Osteoblast (primary cell): ENCODE measurements around the gene SGK1. TPM values are rescaled to one million over a fixed set of nuclear protein-coding genes. Genes with fewer than 3 reads are reported as not detected.
"Not testable (repeated sequence)": the region's sequence is repeated elsewhere in the genome, so short reads cannot be mapped to it uniquely, and the experiment has no call there.

Source experiments
- DNase-seq: peaks from one replicate; pipeline ENCODE4 v3.0.0; 2011; ENCODE audit warnings: low spot score, mixed read lengths; ENCODE audit not compliant: insufficient read length; ENCODE audit errors: missing footprints
- H2AFZ ChIP-seq: 2 replicates; pipeline ENCODE4 v1.6.0; 2011; ENCODE audit warnings: mild to moderate bottlenecking, low read length
- H3K27ac ChIP-seq: 2 replicates; pipeline ENCODE4 v1.5.1; 2011; ENCODE audit warnings: mild to moderate bottlenecking, low read depth, low read length, moderate library complexity
- H3K27me3 ChIP-seq: 2 replicates; pipeline ENCODE4 v1.6.0; 2012; ENCODE audit warnings: mild to moderate bottlenecking, control low read depth, inconsistent platforms, low read length, moderate library complexity; ENCODE audit not compliant: insufficient read depth
- H3K36me3 ChIP-seq: 2 replicates; pipeline ENCODE4 v1.5.1; 2011; ENCODE audit warnings: mild to moderate bottlenecking, low read length, control low read depth, moderate library complexity; ENCODE audit not compliant: insufficient read depth
- H3K4me1 ChIP-seq: 2 replicates; pipeline ENCODE4 v1.5.1; 2011; ENCODE audit warnings: mild to moderate bottlenecking, low read length, control low read depth, moderate library complexity; ENCODE audit not compliant: insufficient read depth
- H3K4me2 ChIP-seq: 2 replicates; pipeline ENCODE4 v1.6.0; 2011; ENCODE audit warnings: mild to moderate bottlenecking, low read length; ENCODE audit not compliant: insufficient read depth
- H3K4me3 ChIP-seq: fragments of 200-600 bp; sonication (generic); 3 replicates; pipeline ENCODE4 v1.5.1; 2012; ENCODE audit warnings: mild to moderate bottlenecking, low read length, inconsistent platforms; ENCODE audit not compliant: insufficient read depth
- H3K79me2 ChIP-seq: 2 replicates; pipeline ENCODE4 v1.6.0; 2012; ENCODE audit warnings: mild to moderate bottlenecking, low read length, control low read depth, inconsistent platforms; ENCODE audit not compliant: insufficient read depth
- H3K9me3 ChIP-seq: 2 replicates; pipeline ENCODE4 v1.5.1; 2011; ENCODE audit warnings: low read depth, low read length, control low read depth
- H4K20me1 ChIP-seq: 2 replicates; pipeline ENCODE4 v1.6.0; 2012; ENCODE audit warnings: mild to moderate bottlenecking, low read length, control low read depth; ENCODE audit not compliant: insufficient read depth
- CTCF ChIP-seq: IDR thresholded peaks from 2 replicates; pipeline ENCODE4 v1.5.1; 2011; ENCODE audit warnings: mild to moderate bottlenecking, low read depth, low read length, moderate library complexity; ENCODE audit errors: extremely low read depth
- total RNA-seq: library from RNA; depleted of rRNA; stranded (reverse); fragments of >200 nt; gene quantifications from 2 replicates; pipeline ENCODE4 v1.2.3, GENCODE V29; 2012

SGK1 gene
- total RNA-seq, 1 donor = 91.6 TPM

GRCh38 chr6:134328138-134328537, 10.2 kb upstream of the SGK1 start:
- no peak for TF ChIP-seq CTCF
- Histone ChIP-seq H3K27ac (no peak overlapping the region), H3K27me3 (no peaks in the 10 kb centered on the region), H3K4me1 (no peaks in the 10 kb centered on the region), H4K20me1 (no peaks in the 10 kb centered on the region), H3K4me2 (no peak overlapping the region), H3K79me2 (no peaks in the 10 kb centered on the region), H3K4me3 (no peak overlapping the region), H2AFZ (no peak overlapping the region), H3K9me3 (no peaks in the 10 kb centered on the region), H3K36me3 (no peaks in the 10 kb centered on the region)
- DNase-seq = no peak

GRCh38 chr6:134326192-134326591, 8.3 kb upstream of the SGK1 start:
- DNase-seq, H3K27ac ChIP-seq, H3K36me3 ChIP-seq, H3K4me2 ChIP-seq, H3K4me3 ChIP-seq, H3K9me3 ChIP-seq, H3K79me2 ChIP-seq, H3K4me1 ChIP-seq, H3K27me3 ChIP-seq, H4K20me1 ChIP-seq, H2AFZ ChIP-seq: not testable (repeated sequence)

GRCh38 chr6:134324766-134325165, 6.9 kb upstream of the SGK1 start:
- H3K4me2 ChIP-seq = no peak overlapping the region
- H4K20me1 ChIP-seq = no peaks in the 10 kb centered on the region
- no peaks in the 10 kb centered on the region for H3K79me2 ChIP-seq
- no peak overlapping the region for H2AFZ ChIP-seq
- no peak for DNase-seq
- no peak overlapping the region for H3K4me3 ChIP-seq
- no peaks in the 10 kb centered on the region for H3K9me3 ChIP-seq
- no peak overlapping the region for H3K27ac ChIP-seq
- no peaks in the 10 kb centered on the region for H3K27me3 ChIP-seq
- no peak for TF ChIP-seq CTCF
- no peaks in the 10 kb centered on the region for H3K4me1 ChIP-seq
- H3K36me3 ChIP-seq = no peaks in the 10 kb centered on the region

- Histone ChIP-seq H4K20me1 (no peaks in the 10 kb centered on the region), H3K4me1 (no peaks in the 10 kb centered on the region), H3K27me3 (no peaks in the 10 kb centered on the region), H3K36me3 (no peaks in the 10 kb centered on the region), H3K27ac (no peak overlapping the region), H2AFZ (no peak overlapping the region), H3K79me2 (no peaks in the 10 kb centered on the region), H3K9me3 (no peaks in the 10 kb centered on the region), H3K4me2 (no peak overlapping the region), H3K4me3 (no peak overlapping the region)
- no peak for DNase-seq
- TF ChIP-seq CTCF = no peak
Observed at GRCh38 chr6:134324141-134324540, 6.2 kb upstream of the SGK1 start.

- Histone ChIP-seq H3K4me1 (no peaks in the 10 kb centered on the region), H3K9me3 (no peaks in the 10 kb centered on the region), H3K36me3 (no peaks in the 10 kb centered on the region), H3K27ac (no peak overlapping the region), H4K20me1 (no peaks in the 10 kb centered on the region), H3K27me3 (no peaks in the 10 kb centered on the region), H3K79me2 (no peaks in the 10 kb centered on the region), H3K4me3 (no peak overlapping the region), H3K4me2 (no peak overlapping the region), H2AFZ (no peak overlapping the region)
- TF ChIP-seq CTCF = no peak
- no peak for DNase-seq
Observed at GRCh38 chr6:134323698-134324097, 5.8 kb upstream of the SGK1 start.
